HepG2 (cell line): ENCODE data around the gene SFMBT1.

Experiments used
- EP300 ChIP-seq, 3 experiments: sonication (generic) in 1 of 3; formaldehyde crosslinking in 1 of 3; IDR thresholded peaks; 2 replicates each; pipeline versions ENCODE4 v1.5.1 to v1.6.1; 2011 to 2020; ENCODE audit warnings: low read depth in 2 of 3, low read length in 2 of 3, borderline replicate concordance in 1 of 3, improper control_type of control experiment in 1 of 3, mild to moderate bottlenecking in 1 of 3, missing genetic modification reagents in 1 of 3, moderate library complexity in 1 of 3
- EZH2 ChIP-seq: conservative IDR thresholded peaks from 2 replicates; pipeline ENCODE4 v1.6.1; 2012; ENCODE audit warnings: mild to moderate bottlenecking, low read depth, low read length, moderate library complexity
- RAD21 ChIP-seq: fragments of 450-650 bp; formaldehyde crosslinking; IDR thresholded peaks from 2 replicates; pipeline ENCODE4 v1.5.0; 2020; ENCODE audit warnings: mild to moderate bottlenecking

- TF ChIP-seq EZH2 (no peak), RAD21 (CRISPR knock-in tag) (no peak), EP300 (IDR thresholded peaks at IDR 0.05; ENCODE audit: low read depth in 2 of 2, low read length in 2 of 2) (no peak), EP300 (CRISPR knock-in tag; IDR thresholded peaks at IDR 0.05; ENCODE audit: borderline replicate concordance) (no peak)
These were observed 63.0 kb downstream of the SFMBT1 start for GRCh38 chr3:52982839-52983238.
